Endothelial cell of umbilical vein (primary cell): ENCODE data around the gene JARID2. TPM values are rescaled to one million over a fixed set of nuclear protein-coding genes. Genes with fewer than 3 reads are reported as not detected.

Experiments used
- BruUV-seq: library from RNA; stranded (reverse); fragments of 400-500 nt; replicated peaks from 2 replicates; lab custom pipeline; 2021; lab: Mats Ljungman, UMichigan
- CTCF ChIA-PET: fragments of 300-600, 350-600 bp; sonication (Branson Sonifier 250); formaldehyde crosslinking; loops from one replicate; lab custom pipeline; 2021; ENCODE audit warnings: antibody characterized with exemption, inconsistent platforms; lab: Charles Lee
- POLR2A ChIA-PET: fragments of 300-600, 350-600 bp; sonication (Branson Sonifier 250); formaldehyde crosslinking; loops from one replicate; lab custom pipeline; 2021; ENCODE audit warnings: antibody characterized with exemption, inconsistent platforms; lab: Charles Lee
- DNase-seq: peaks from one replicate; pipeline ENCODE4 v3.0.0-alpha.2; 2011; ENCODE audit warnings: low read depth, low spot score
- FAIRE-seq: peaks from 2 replicates; lab custom pipeline; 2011; peaks lifted over from hg19 to GRCh38; lab: Jason Lieb, UNC
- H2AFZ ChIP-seq: 2 replicates; pipeline ENCODE4 v1.6.0; 2012; ENCODE audit warnings: low read depth, low read length, control low read depth, inconsistent platforms
- H3K27ac ChIP-seq: 2 replicates; pipeline ENCODE4 v1.5.1; 2011; ENCODE audit warnings: low read depth, mild to moderate bottlenecking, control low read depth, low read length, moderate library complexity; ENCODE audit not compliant: insufficient read depth
- H3K27me3 ChIP-seq, 2 experiments: 2 replicates each; pipeline versions ENCODE4 v1.6.0 to v1.6.1; 2011; ENCODE audit warnings: low read length in 2 of 2, mixed read lengths in 1 of 2; ENCODE audit not compliant: control insufficient read depth in 2 of 2, insufficient read depth in 2 of 2
- H3K36me3 ChIP-seq, 2 experiments: 2 replicates in 1 of 2; 3 replicates in 1 of 2; pipeline ENCODE4 v1.5.1; 2011; ENCODE audit warnings: low read length in 2 of 2, mild to moderate bottlenecking in 1 of 2, moderate library complexity in 1 of 2; ENCODE audit not compliant: control insufficient read depth in 2 of 2, insufficient read depth in 2 of 2; ENCODE audit errors: extremely low read depth in 1 of 2
- H3K4me1 ChIP-seq: 3 replicates; pipeline ENCODE4 v1.5.1; 2011; ENCODE audit warnings: mild to moderate bottlenecking, low read length; ENCODE audit not compliant: control insufficient read depth, insufficient read depth; ENCODE audit errors: extremely low read depth
- H3K4me2 ChIP-seq: 2 replicates; pipeline ENCODE4 v1.6.1; 2011; ENCODE audit warnings: low read length, control low read depth, mixed read lengths; ENCODE audit not compliant: insufficient read depth
- H3K4me3 ChIP-seq, 3 experiments: fragments of 200-600 bp in 1 of 3; sonication (generic), shearing (Covaris generic) in 1 of 3; replicated peaks in 1 of 3; 2 replicates each; pipeline ENCODE4 v1.5.1; 2011 to 2016; ENCODE audit warnings: control low read depth in 3 of 3, low read length in 3 of 3, mild to moderate bottlenecking in 2 of 3, inconsistent platforms in 1 of 3, low read depth in 1 of 3, moderate library complexity in 1 of 3; ENCODE audit not compliant: insufficient read depth in 1 of 3
- H3K79me2 ChIP-seq: 2 replicates; pipeline ENCODE4 v1.6.0; 2012; ENCODE audit warnings: low read length, inconsistent platforms; ENCODE audit not compliant: control insufficient read depth, insufficient read depth
- H3K9ac ChIP-seq: replicated peaks from 2 replicates; pipeline ENCODE3; 2011; ENCODE audit warnings: low read length, control low read depth; ENCODE audit not compliant: insufficient read depth; ENCODE audit errors: extremely low read depth
- H3K9me1 ChIP-seq: replicated peaks from 3 replicates; pipeline ENCODE4 v1.6.0; 2011; ENCODE audit warnings: mild to moderate bottlenecking, low read length; ENCODE audit not compliant: control insufficient read depth, insufficient read depth; ENCODE audit errors: extremely low read depth
- H3K9me3 ChIP-seq: replicated peaks from 2 replicates; pipeline ENCODE4 v1.5.1; 2012; ENCODE audit warnings: low read length, inconsistent platforms; ENCODE audit not compliant: control insufficient read depth, insufficient read depth
- H4K20me1 ChIP-seq: replicated peaks from 2 replicates; pipeline ENCODE3; 2011; ENCODE audit warnings: mild to moderate bottlenecking, low read length; ENCODE audit not compliant: control insufficient read depth, insufficient read depth; ENCODE audit errors: extremely low read depth
- EZH2 ChIP-seq: IDR thresholded peaks from 2 replicates; pipeline ENCODE4 v1.6.1; 2012; ENCODE audit warnings: borderline replicate concordance, low read depth, mild to moderate bottlenecking, moderate library complexity, low read length, inconsistent platforms; ENCODE audit not compliant: severe bottlenecking
- FOS ChIP-seq: IDR thresholded peaks from 2 replicates; pipeline ENCODE4 v1.6.1; 2011; ENCODE audit warnings: mild to moderate bottlenecking, low read length, moderate library complexity, borderline replicate concordance; ENCODE audit not compliant: insufficient read depth
- GATA2 ChIP-seq: IDR thresholded peaks from 2 replicates; pipeline ENCODE4 v1.7.0; 2011; ENCODE audit warnings: low read depth, mild to moderate bottlenecking, moderate library complexity, mixed read lengths, low read length; ENCODE audit not compliant: insufficient read length, insufficient read depth
- JUN ChIP-seq: IDR thresholded peaks from 2 replicates; pipeline ENCODE4 v1.6.1; 2011; ENCODE audit warnings: borderline replicate concordance, low read depth; ENCODE audit not compliant: insufficient read length, insufficient read depth
- MYC ChIP-seq: IDR thresholded peaks from one replicate; pipeline ENCODE4 v1.6.1; 2011; ENCODE audit warnings: mild to moderate bottlenecking, low read depth, low read length
- POLR2A ChIP-seq: IDR thresholded peaks from 2 replicates; pipeline ENCODE4 v1.6.1; 2012; ENCODE audit warnings: low read depth, mild to moderate bottlenecking, control low read depth, low read length
- POLR2AphosphoS5 ChIP-seq: IDR thresholded peaks from 2 replicates; pipeline ENCODE4 v1.6.1; 2012; ENCODE audit warnings: low read depth, mild to moderate bottlenecking, control low read depth, low read length, moderate library complexity; ENCODE audit not compliant: insufficient read depth
- dilution Hi-C: fragments of 300-500 bp; cut with MboI; formaldehyde crosslinking; loops from one replicate; pipeline ENCODE4 v1.15.0; 2019; ENCODE audit warnings: low sequenced_read_pairs; ENCODE audit not compliant: extremely low pct_ligation_motif_present
- intact Hi-C: fragments of 100-400 bp; cut with micrococcal nuclease; formaldehyde crosslinking; loops from one replicate; pipeline ENCODE4 v1.10.0; 2022
- polyA plus RNA-seq, 4 experiments: library from polyadenylated mRNA; depleted of rRNA in 3 of 4; stranded (reverse) in 3 of 4; unstranded in 1 of 4; fragments of >200 nt; gene quantifications; 2 replicates each; pipeline versions ENCODE4 v1.2.1 to v1.2.3, GENCODE V29; 2011 to 2012; ENCODE audit warnings: missing spikeins in 1 of 4
- total RNA-seq: library from RNA; stranded (reverse); gene quantifications from 2 replicates; pipeline ENCODE4 v1.2.3, GENCODE V29; 2021
- TF ChIP-seq, protein P1 (sequence below), 2 donors: IDR thresholded peaks; 1 replicate in 1 of 2; 2 replicates in 1 of 2; pipeline ENCODE4 v1.5.1; 2011; ENCODE audit warnings: low read length in 2 of 2, mild to moderate bottlenecking in 2 of 2, moderate library complexity in 2 of 2, control low read depth in 1 of 2, inconsistent platforms in 1 of 2, low read depth in 1 of 2; ENCODE audit not compliant: insufficient read depth in 1 of 2; ENCODE audit errors: extremely low read depth in 1 of 2
- TF ChIP-seq, protein P2 (sequence below): IDR thresholded peaks from 2 replicates; pipeline ENCODE4 v1.6.1; 2011; ENCODE audit not compliant: insufficient read depth, insufficient read length

JARID2 gene
- total and polyA plus RNA-seq, 2 donors (not counting 3 experiments of a cell fraction or from before 2014, with no cell fraction given) = 2.9 to 10.6 TPM

- TF ChIP-seq, protein P1, sequence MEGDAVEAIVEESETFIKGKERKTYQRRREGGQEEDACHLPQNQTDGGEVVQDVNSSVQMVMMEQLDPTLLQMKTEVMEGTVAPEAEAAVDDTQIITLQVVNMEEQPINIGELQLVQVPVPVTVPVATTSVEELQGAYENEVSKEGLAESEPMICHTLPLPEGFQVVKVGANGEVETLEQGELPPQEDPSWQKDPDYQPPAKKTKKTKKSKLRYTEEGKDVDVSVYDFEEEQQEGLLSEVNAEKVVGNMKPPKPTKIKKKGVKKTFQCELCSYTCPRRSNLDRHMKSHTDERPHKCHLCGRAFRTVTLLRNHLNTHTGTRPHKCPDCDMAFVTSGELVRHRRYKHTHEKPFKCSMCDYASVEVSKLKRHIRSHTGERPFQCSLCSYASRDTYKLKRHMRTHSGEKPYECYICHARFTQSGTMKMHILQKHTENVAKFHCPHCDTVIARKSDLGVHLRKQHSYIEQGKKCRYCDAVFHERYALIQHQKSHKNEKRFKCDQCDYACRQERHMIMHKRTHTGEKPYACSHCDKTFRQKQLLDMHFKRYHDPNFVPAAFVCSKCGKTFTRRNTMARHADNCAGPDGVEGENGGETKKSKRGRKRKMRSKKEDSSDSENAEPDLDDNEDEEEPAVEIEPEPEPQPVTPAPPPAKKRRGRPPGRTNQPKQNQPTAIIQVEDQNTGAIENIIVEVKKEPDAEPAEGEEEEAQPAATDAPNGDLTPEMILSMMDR (IDR thresholded peaks at IDR 0.05; ENCODE audit: extremely low read depth in 1 of 2, insufficient read depth in 1 of 2, low read depth in 1 of 2, low read length in 2 of 2) = no peak
- TF ChIP-seq JUN (no peak), POLR2A (no peak), POLR2AphosphoS5 (no peak), FOS (no peak), GATA2 (no peak), EZH2 (no peak), MYC (no peak)
- TF ChIP-seq, protein P2, sequence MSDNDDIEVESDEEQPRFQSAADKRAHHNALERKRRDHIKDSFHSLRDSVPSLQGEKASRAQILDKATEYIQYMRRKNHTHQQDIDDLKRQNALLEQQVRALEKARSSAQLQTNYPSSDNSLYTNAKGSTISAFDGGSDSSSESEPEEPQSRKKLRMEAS = no peak
- no peaks in the 10 kb centered on the region for H3K79me2 ChIP-seq
- H3K9me1 ChIP-seq = no peaks in the 10 kb centered on the region
- no peaks in the 10 kb centered on the region for H3K4me1 ChIP-seq
- intact Hi-C loops (no loop called here), dilution Hi-C loops (no loop called here)
- H3K4me2 ChIP-seq = no peak overlapping the region
- no peak overlapping the region for H3K4me3 ChIP-seq
- no peak overlapping the region for H3K9ac ChIP-seq
- POLR2A ChIA-PET = no interaction called here
- no peaks in the 10 kb centered on the region for H3K27me3 ChIP-seq
- H3K9me3 ChIP-seq = no peaks in the 10 kb centered on the region
- no peaks in the 10 kb centered on the region for H3K36me3 ChIP-seq
- DNase-seq (no peak), FAIRE-seq (no peak)
- no TSS peak for BruUV-seq
- H2AFZ ChIP-seq = no peak overlapping the region
- H4K20me1 ChIP-seq = peaks cover 2% of the 10 kb centered on the region
- H3K27ac ChIP-seq = no peak overlapping the region
- CTCF ChIA-PET = interaction anchor here (1.0 kb wide), 1 partner anchor 11 kb away, joined by 3 read pairs; no protein-coding TSS in a partner anchor
These were observed 120.2 kb downstream of the JARID2 start for GRCh38 chr6:15366003-15366535.
